ENCODE results near the gene SAXO2.
"Not testable (repeated sequence)": the region's sequence is repeated elsewhere in the genome, so short reads cannot be mapped to it uniquely, and the experiment has no call there.

SAXO2 gene

GRCh38 chr15:82284381-82284780, 21.8 kb downstream of the SAXO2 start:
- not testable (repeated sequence) for DNase-seq (ENCODE audit: low read depth)

GRCh38 chr15:82286475-82286874, 23.9 kb downstream of the SAXO2 start:
- DNase-seq (ENCODE audit: low read depth): not testable (repeated sequence)

- DNase-seq (ENCODE audit: low read depth): not testable (repeated sequence)
Measured at GRCh38 chr15:82288202-82288601, 25.6 kb downstream of the SAXO2 start.

DNA sequence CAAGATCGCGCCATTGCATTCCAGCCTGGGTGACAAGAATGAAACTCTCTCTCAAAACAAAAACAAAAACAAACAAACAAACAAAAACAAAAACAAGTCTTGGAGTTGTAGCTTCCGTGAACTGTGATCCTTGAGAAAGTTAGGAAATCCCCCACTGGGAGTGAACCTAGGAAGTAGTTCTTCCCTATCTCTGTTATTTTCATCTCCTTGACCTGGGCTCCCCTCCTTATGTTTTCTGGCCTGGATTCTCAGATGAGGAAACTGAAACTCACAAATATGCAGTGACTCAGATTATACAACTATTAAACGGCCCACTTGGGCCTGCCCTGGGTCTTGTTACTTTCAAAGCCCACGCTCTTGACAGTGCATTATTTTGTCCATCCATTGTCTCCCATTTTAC, 29.7 kb downstream of the SAXO2 start:
- no peak for DNase-seq (ENCODE audit: low read depth)

DNA sequence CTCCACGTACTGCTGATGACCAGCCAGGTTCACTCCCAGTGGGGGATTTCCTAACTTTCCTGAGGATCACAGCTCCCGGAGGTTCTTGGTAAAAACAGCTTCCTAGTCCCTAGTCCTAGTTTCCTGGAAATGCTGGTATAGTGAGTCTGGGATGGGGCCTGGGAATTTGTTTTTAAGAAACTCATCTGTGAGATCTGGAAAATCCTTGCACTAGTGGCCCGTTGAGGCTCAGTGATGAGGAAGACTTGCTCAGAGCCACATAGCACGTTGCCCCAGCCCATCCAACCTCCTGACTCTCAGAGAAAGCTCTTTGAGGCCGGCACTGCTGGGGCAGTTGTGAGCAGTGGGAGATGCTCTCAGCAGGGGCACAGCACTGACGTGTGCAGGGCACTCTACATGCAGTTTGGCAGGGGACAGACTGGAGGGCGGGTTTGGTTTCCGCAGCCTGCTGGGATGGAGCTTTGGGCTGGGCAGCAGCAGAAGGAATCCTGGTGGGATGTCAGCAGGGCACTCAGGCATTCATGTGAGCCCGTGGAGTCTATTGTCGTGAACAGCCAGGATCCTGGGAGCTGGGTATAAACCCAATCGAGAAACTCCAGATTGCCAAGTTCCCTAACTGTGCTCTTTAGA, 31.6 kb downstream of the SAXO2 start:
- no peak for DNase-seq (ENCODE audit: low read depth)

DNA sequence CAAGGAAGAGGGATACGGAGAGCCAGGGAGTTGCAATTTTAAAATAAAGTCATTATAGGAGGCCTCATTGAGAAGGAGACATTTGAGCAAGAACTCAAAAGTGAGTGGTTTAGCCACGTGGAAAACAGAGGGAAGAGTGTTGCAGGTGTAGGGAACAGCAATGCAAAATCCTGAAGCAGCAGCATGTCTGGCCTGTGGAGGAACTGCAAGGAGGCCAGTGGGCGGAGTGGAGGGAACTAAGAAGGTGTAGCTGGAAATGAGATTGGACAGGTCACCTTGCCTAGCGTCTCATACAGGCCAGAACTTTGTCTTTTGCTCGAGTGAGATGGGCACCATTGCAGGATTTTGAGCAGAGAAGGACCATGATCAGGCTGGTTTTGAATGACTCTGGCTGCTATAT, 34.9 kb downstream of the SAXO2 start:
- no peak for DNase-seq (ENCODE audit: low read depth)

DNA sequence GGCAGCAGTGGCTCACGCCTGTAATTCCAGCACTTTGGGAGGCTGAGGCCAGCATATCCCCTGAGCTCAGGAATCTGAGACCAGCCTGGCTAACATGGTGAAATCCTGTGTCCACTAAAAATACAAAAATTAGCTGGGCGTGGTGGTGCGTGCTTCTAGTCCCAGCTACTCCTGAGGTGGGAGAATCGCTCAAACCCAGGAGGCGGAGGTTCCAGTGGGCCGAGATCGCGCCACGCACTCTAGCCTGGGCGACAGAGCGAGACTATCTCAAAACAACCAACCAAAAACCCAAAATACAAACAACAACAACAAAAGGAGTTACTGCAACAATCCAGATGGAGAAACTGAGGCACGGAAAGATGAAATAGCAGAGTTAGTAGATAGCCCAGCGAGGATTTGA, 35.4 kb downstream of the SAXO2 start:
- no peak for DNase-seq (ENCODE audit: low read depth)

DNA sequence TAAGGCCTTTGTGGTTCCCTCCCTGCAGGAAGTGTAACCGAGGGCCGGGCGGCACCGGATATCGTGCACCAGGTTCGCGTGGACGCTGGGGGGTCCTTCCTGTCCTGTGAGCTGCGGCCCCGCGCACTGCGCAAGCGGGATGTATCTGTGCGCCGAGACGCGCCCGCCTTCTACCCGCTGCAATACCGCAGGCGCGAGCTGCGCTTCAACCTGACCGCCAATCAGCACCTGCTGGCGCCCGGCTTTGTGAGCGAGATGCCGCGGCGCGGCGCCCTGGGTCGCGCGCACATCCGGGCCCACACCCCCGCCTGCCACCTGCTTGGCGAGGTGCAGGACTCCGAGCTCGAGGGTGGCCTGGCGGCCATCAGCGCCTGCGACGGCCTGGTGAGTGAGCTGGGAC, 35.9 kb downstream of the SAXO2 start:
- peak; percentile 30 for DNase-seq (ENCODE audit: low read depth)

DNA sequence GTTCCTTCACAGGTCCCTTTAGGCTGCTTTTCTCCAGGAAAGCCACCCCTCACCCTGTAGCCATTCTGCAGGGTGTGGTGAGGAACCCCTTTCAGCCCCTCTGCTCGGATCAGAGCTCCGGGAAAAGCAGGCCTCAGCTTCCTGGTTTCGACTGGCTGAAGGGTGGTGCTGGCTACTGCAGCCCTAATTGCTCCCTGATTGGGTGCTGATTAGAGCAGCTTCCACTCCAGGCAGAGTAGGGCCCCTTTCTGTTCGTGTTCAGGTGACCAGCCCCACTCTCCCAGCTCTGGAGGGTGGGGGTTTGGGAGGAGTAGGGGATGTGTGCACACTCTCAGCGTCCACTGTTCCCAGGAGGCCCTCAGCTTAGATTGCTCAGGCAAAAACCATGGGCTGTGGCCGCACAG, 36.9 kb downstream of the SAXO2 start:
- DNase-seq (ENCODE audit: low read depth): not testable (repeated sequence)

GRCh38 chr15:82300326-82300725, 37.7 kb downstream of the SAXO2 start:
- DNase-seq (ENCODE audit: low read depth): not testable (repeated sequence)

DNA sequence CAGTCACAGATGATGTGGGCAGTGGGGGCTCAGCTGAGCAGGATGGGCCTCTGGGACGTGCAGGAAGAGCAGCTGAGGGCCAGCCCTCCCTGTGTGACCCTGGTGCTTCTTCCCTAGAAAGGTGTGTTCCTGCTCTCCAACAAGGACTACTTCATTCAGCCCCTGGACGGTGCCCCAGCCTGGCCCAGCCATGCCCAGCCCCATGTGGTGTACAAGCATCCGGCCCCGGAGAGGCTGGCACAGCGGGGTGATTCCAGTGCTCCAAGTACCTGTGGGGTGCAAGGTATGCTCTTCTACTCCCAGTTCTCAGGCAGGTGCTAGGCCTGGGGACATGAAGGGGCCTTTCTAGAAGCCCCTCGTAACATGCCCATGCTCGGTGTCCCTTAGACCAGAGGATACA, 38.3 kb downstream of the SAXO2 start:
- no peak for DNase-seq (ENCODE audit: low read depth)

- no peak for DNase-seq (ENCODE audit: low read depth)
Measured at GRCh38 chr15:82301296-82302016, 38.8 kb downstream of the SAXO2 start.

- no peak for DNase-seq (ENCODE audit: low read depth)
Measured at GRCh38 chr15:82303956-82304777, 41.5 kb downstream of the SAXO2 start.

DNA sequence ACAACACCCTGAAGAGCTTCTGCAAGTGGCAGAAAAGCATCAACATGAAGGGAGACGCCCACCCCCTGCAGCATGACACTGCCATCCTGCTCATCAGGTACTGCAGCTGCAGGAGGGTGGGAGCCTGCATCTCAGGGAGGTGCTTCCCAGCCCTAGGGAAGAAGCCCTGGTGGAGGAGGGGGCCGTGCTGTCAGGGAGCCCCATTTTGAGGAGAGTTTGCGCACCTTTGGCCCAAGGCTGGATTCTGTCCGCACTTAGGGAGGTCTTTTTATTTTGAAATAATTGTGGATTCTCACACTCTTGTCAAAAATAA, 42.1 kb downstream of the SAXO2 start:
- DNase-seq (ENCODE audit: low read depth): no peak

- DNase-seq (ENCODE audit: low read depth): no peak
Measured at GRCh38 chr15:82305621-82306048, 43.0 kb downstream of the SAXO2 start.

- no peak for DNase-seq (ENCODE audit: low read depth)
Measured at GRCh38 chr15:82306791-82307713, 44.4 kb downstream of the SAXO2 start.

- DNase-seq (ENCODE audit: low read depth): no peak
Measured at GRCh38 chr15:82307714-82308081, 45.1 kb downstream of the SAXO2 start.

- no peak for DNase-seq (ENCODE audit: low read depth)
Measured at GRCh38 chr15:82309802-82310201, 47.2 kb downstream of the SAXO2 start.

GRCh38 chr15:82311321-82311720, 48.7 kb downstream of the SAXO2 start:
- not testable (repeated sequence) for DNase-seq (ENCODE audit: low read depth)

- no peak for DNase-seq (ENCODE audit: low read depth)
Measured at GRCh38 chr15:82312586-82313349, 50.1 kb downstream of the SAXO2 start.

DNA sequence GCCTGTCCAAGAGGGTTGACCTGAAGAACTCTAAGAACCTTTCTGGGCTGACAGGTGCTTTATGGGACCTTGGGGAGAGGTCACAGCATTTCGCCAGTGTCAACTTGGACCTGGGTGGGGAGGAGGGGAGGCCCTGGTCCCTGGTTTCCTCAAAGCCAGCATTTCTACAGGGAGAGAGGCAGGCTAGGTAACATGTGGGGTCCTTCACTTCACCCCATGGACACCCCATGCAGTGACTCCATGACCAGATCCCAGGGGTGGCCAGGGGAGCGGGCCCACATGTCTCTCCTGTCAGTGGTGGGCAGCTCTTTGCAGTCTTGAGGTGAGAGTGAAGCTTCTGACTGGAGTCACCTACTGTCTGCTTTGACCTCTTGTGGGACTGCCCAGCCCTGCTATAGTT, 50.8 kb downstream of the SAXO2 start:
- no peak for DNase-seq (ENCODE audit: low read depth)

Data from T follicular helper cell (primary cell).